ENCODE measurements around the gene NCKAP5.

The NCKAP5 gene

DNA sequence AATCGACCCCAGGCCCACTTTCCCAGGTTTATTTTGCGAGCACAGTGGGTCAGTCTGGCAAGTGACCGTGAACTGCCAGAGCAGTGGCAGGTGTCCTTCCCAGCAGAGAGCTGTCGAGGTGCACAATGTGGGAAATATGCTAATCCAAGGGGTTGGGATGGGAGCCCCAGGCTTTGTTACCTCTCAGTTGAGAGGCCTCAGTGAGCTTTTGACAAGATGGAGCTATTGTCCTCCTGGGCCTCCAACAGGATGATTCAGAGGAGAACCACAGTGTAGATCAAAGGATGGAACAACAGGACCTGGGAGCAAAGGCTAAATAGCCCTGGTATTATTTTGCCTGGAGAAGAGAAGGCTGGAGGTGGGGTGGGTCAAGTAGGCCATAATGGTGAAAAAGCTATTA lies 150.8 kb downstream of the NCKAP5 start:
- no peak for FAIRE-seq

- FAIRE-seq, result no peak
Measured at GRCh38 chr2:133416736-133417135, 151.5 kb downstream of the NCKAP5 start.

- no peak for FAIRE-seq
Measured at GRCh38 chr2:133416146-133416545, 152.1 kb downstream of the NCKAP5 start.

- FAIRE-seq, result no peak
Measured at GRCh38 chr2:133415210-133415876, 152.9 kb downstream of the NCKAP5 start.

GRCh38 chr2:133414486-133415209 lies 153.6 kb downstream of the NCKAP5 start:
- no peak for FAIRE-seq

DNA sequence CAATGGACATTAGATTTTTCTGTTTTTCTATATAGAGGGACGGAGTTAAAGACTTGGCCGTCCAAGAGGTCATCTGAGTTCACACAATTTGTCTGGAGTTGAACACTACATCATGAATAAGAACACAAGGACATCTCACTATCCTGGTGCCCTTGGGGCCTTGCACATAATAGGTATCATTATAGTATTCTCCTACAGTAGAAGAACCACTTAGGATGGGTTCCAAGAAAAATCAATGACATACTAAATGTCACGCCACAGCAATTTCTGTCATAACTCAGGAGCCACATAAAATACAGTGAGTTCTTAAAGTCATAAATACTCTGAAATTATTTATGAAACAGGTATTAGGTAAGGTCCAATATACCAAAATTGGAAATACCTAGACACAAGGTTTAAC lies 154.4 kb downstream of the NCKAP5 start:
- FAIRE-seq, result no peak

DNA sequence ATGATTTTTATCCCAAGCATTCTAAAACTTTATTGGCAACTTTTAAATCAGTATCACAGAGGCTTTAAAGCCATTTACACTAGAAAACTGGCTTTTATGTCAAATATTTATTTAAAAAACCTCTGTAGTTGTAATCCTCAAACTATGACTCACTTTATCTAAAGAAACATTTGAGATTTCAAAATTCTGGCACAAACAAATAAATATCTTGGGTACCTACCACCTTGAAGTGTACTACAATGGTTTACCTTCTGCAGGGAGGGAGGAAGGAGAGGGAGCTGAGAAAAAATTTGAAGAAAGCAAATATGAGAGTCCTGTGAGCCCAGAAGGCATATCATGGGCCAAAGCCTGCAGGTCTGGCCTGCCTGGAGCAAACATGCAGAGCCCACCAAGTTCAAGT lies 155.6 kb downstream of the NCKAP5 start:
- no peak for FAIRE-seq

DNA sequence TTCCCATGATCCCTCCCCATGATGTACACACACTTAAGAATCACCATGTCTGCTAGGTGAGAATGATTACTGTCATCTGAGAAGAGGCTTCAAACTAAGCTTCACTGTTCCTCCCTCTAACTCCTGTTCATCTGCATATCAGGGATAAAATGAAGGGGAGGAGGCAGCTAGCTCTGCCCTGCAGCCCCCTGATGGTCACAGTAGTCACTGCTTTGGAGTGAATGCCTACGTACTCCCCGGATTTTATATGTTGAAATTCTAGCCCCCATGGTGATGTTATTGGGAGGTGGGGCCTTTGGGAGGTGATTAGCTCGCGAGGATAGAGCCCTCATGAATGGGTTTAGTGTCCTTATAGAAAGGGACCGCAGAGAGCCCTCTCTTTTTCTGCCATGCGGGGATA lies 156.4 kb downstream of the NCKAP5 start:
- no peak for FAIRE-seq

DNA sequence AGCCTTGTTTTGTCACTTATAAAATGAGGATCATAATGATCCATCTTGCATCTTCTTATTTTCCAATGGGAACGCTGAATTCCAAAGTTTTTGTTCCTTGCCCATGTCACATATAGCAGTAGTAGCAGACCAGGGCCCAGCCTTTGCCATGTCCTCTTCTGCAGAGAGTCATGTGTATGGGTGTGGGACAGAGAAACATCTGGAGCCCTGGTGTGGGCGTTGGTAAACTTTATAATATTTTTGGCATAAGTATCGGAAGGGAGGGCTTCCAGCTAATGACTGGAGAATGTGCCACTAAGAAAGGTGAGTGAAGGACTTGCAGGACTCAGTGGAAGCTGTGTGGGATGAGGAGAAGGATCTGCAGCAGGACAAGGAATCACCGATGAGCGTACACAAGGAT lies 157.2 kb downstream of the NCKAP5 start:
- no peak for FAIRE-seq

GRCh38 chr2:133409581-133410285 lies 158.5 kb downstream of the NCKAP5 start:
- no peak for FAIRE-seq

DNA sequence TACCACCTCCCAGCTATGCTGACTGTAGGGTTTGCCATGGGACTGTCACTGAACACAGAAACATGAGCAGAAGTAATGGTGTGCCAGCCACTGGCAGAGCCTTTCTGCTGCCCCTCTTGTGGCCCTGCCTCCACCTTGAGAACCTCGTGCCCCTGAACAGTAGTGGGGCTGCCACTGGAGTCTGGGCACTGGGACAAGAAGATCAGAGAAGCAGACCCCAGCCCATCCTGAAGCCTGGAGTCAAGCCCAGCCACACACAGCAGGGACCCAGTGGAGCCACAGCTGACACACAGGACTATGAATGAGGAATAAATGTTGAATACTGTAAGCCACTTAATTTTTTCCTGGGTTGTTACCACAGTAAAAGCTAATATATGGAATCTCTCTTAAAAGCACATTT lies 159.6 kb downstream of the NCKAP5 start:
- FAIRE-seq, result no peak

GRCh38 chr2:133407341-133407740 lies 160.9 kb downstream of the NCKAP5 start:
- no peak for FAIRE-seq

GRCh38 chr2:133405252-133405651 lies 163.0 kb downstream of the NCKAP5 start:
- FAIRE-seq, result no peak

DNA sequence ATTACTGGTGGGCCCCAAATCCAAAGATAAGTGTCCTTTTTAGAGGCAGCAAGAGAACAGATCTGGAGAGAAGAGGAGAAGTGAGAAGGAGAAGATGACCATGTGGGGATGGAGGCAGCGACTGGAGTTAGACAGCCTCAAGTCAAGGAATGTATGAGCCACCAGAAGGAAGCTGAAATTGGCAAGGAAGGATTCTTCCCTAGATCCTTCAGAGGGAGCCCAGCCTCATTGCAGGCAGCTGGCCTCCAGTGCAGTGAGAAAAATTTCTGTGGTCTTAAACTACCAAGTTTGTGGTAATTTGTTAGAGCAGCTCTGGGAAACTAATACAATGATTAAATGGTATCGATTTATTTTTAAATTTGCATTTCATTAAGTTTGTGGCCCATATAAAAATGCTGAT lies 167.9 kb downstream of the NCKAP5 start:
- FAIRE-seq, result no peak

DNA sequence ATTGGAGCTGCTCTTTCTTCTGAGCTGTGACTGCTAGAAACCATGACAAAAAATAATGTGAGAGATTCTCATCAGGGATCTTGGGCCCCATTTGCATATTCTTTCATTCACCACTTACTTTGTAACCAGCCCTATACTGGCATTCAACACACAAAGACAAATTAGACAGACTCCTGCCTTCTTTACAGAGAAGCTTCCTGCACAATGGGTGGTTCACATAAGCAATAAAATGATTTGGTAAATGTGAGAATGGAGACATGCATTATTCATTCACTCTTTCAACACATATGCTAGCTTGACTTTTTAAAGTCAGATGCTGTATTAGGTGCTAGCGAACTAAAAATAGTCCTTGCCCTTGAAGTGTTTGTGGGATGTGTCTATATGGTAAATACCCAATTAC lies 174.4 kb downstream of the NCKAP5 start:
- no peak for FAIRE-seq

DNA sequence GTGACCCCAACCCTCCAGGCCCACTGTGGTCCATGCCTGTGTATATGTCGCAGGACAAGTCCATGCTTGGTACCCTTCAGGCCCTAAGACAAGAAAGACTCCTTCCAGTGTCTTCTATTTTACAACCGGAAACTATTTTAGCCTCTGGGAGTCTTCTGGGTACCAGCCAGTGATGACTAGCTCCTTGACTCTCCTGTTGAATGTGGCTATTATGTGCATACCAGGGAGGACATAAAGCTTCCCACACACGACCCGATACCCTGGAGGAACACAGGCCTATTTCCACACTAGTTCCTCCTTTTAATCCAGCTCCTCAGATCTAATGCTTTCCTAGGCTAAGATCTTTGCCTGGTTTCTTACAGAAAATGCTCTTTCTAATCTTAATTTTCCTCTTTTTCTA lies 178.1 kb downstream of the NCKAP5 start:
- FAIRE-seq, result no peak

- no peak for FAIRE-seq
Measured at GRCh38 chr2:133389569-133389968, 178.7 kb downstream of the NCKAP5 start.

- FAIRE-seq, result no peak
Measured at GRCh38 chr2:133382566-133382965, 185.7 kb downstream of the NCKAP5 start.

- FAIRE-seq, result no peak
Measured at GRCh38 chr2:133380991-133381390, 187.3 kb downstream of the NCKAP5 start.

- FAIRE-seq, result no peak
Measured at GRCh38 chr2:133378928-133379549, 189.2 kb downstream of the NCKAP5 start.

- FAIRE-seq, result no peak
Measured at GRCh38 chr2:133378386-133378785, 189.9 kb downstream of the NCKAP5 start.

DNA sequence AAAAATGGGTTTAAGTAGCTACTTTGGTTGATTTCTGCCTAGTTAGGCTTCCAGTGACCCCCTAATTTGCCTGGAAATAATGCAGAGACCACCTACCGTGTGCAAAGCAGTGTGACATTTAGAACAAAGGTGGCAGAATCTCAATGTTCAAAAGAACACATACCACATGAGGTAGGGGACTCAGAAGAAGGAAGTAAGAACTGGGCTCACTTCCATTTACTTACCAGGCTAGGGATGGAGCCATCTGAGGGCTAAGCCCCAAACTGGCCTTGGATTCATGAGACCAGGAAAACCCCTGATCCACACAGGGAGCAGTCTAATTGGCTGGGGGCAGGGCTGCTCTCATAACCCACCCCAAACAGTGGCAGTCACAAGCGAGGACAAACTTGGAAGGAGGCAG lies 190.7 kb downstream of the NCKAP5 start:
- no peak for FAIRE-seq

DNA sequence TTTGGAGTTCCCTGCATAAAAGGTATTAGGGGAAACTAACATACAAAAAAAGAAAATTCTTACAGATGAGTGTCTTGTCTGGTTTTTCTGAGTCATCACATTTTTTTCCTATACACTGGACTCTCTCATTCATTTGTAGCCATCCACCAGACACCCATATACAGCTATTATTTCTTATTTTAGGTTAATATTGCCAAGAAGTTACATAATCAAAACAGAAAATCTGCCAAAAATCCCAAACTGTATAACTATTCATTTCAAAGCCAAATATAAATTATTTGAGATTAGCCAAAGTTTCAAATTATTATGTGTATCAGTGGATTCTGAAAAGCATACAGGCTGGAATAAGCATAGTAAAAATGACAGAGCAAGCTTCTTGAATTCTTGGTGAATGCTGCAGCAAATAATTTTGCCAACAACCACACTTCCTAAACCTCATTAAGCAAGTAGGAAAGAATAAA lies 191.2 kb downstream of the NCKAP5 start:
- FAIRE-seq, result no peak

GRCh38 chr2:133374781-133375180 lies 193.5 kb downstream of the NCKAP5 start:
- FAIRE-seq, result no peak
